ENCODE measurements around the gene PDE1A. TPM values are rescaled to one million over a fixed set of nuclear protein-coding genes. Genes with fewer than 3 reads are reported as not detected.

Gene PDE1A
- total RNA-seq = 0.07 TPM in 1 of 2 replicates, not detected in the other

- TF ChIP-seq CTCF (conservative IDR thresholded peaks at IDR 0.05; ENCODE audit: low read depth, low read length) = no peak
- no peak for DNase-seq (ENCODE audit: low read depth)
- peak within 1 kb of the TSS; percentile 59 for H3K4me3 ChIP-seq (ENCODE audit: low read depth, low read length)
These were observed at the start of gene PDE1A for GRCh38 chr2:182426918-182427240. TSS of gene PDE1A (minus strand) at chr2:182427036.

GRCh38 chr2:182473635-182474034, 46.8 kb upstream of the PDE1A start:
- no peak for TF ChIP-seq CTCF (conservative IDR thresholded peaks at IDR 0.05; ENCODE audit: low read depth, low read length)
- H3K4me3 ChIP-seq (ENCODE audit: low read depth, low read length) = no peak overlapping the region
- no peak for DNase-seq (ENCODE audit: low read depth)

- DNase-seq (ENCODE audit: low read depth) = no peak
- TF ChIP-seq CTCF (conservative IDR thresholded peaks at IDR 0.05; ENCODE audit: low read depth, low read length) = no peak
- no peak overlapping the region for H3K4me3 ChIP-seq (ENCODE audit: low read depth, low read length)
These were observed 36.9 kb upstream of the PDE1A start for GRCh38 chr2:182463760-182464159.

GRCh38 chr2:182456784-182457183, 29.9 kb upstream of the PDE1A start:
- no peak overlapping the region for H3K4me3 ChIP-seq (ENCODE audit: low read depth, low read length)
- DNase-seq (ENCODE audit: low read depth) = no peak
- no peak for TF ChIP-seq CTCF (conservative IDR thresholded peaks at IDR 0.05; ENCODE audit: low read depth, low read length)

- no peak overlapping the region for H3K4me3 ChIP-seq (ENCODE audit: low read depth, low read length)
- no peak for DNase-seq (ENCODE audit: low read depth)
- no peak for TF ChIP-seq CTCF (conservative IDR thresholded peaks at IDR 0.05; ENCODE audit: low read depth, low read length)
These were observed 25.7 kb upstream of the PDE1A start for GRCh38 chr2:182452456-182452990.

GRCh38 chr2:182448371-182448770, 21.5 kb upstream of the PDE1A start:
- no peak for TF ChIP-seq CTCF (conservative IDR thresholded peaks at IDR 0.05; ENCODE audit: low read depth, low read length)
- H3K4me3 ChIP-seq (ENCODE audit: low read depth, low read length) = no peak overlapping the region
- DNase-seq (ENCODE audit: low read depth) = no peak

- no peak for TF ChIP-seq CTCF (conservative IDR thresholded peaks at IDR 0.05; ENCODE audit: low read depth, low read length)
- no peak for DNase-seq (ENCODE audit: low read depth)
- no peak overlapping the region for H3K4me3 ChIP-seq (ENCODE audit: low read depth, low read length)
These were observed 21.0 kb upstream of the PDE1A start for GRCh38 chr2:182447863-182448262.
